ENCODE results near the gene PNPLA8. TPM values are rescaled to one million over a fixed set of nuclear protein-coding genes. Genes with fewer than 3 reads are reported as not detected.
"Not testable (repeated sequence)": the region's sequence is repeated elsewhere in the genome, so short reads cannot be mapped to it uniquely, and the experiment has no call there.

PNPLA8 gene
- total RNA-seq, 1 experiment from 2014 or later, result 27.1 TPM

GRCh38 chr7:108480311-108480710, 45.6 kb downstream of the PNPLA8 start:
- Histone ChIP-seq H3K4me1 (replicated peaks) (no peaks in the 10 kb centered on the region), H3K9me3 (replicated peaks) (no peaks in the 10 kb centered on the region), H3K4me3 (no peak overlapping the region), H3K36me3 (peaks cover 7% of the 10 kb centered on the region; the same call in 1 of the 2 replicates), H3K27ac (no peak overlapping the region), H3K27me3 (replicated peaks) (no peaks in the 10 kb centered on the region)
- DNase-seq (ENCODE audit: low read depth in 1 of 2, low spot score in 2 of 2), result no peak

- Histone ChIP-seq H3K4me1 (replicated peaks) (no peaks in the 10 kb centered on the region), H3K27me3 (replicated peaks) (no peaks in the 10 kb centered on the region), H3K4me3 (no peak overlapping the region), H3K36me3 (peaks cover 7% of the 10 kb centered on the region; the same call in 1 of the 2 replicates), H3K27ac (no peak overlapping the region), H3K9me3 (replicated peaks) (no peaks in the 10 kb centered on the region)
- DNase-seq (ENCODE audit: low read depth in 1 of 2, low spot score in 2 of 2), result no peak
Measured at GRCh38 chr7:108479751-108480150, 46.2 kb downstream of the PNPLA8 start.

- Histone ChIP-seq H3K27ac (no peak overlapping the region), H3K36me3 (peaks cover 7% of the 10 kb centered on the region; the same call in 1 of the 2 replicates), H3K4me3 (no peak overlapping the region), H3K9me3 (replicated peaks) (no peaks in the 10 kb centered on the region), H3K4me1 (replicated peaks) (no peaks in the 10 kb centered on the region), H3K27me3 (replicated peaks) (no peaks in the 10 kb centered on the region)
- no peak for DNase-seq (ENCODE audit: low read depth in 1 of 2, low spot score in 2 of 2)
Measured at GRCh38 chr7:108479118-108479517, 46.8 kb downstream of the PNPLA8 start.

- H3K36me3 ChIP-seq, result no peaks in the 10 kb centered on the region
- no peak overlapping the region for H3K27ac ChIP-seq
- peaks cover 22% of the 10 kb centered on the region for H3K27me3 ChIP-seq (replicated peaks)
- DNase-seq (ENCODE audit: low read depth in 1 of 2, low spot score in 2 of 2), result no peak
- no peaks in the 10 kb centered on the region for H3K9me3 ChIP-seq (replicated peaks)
- no peak overlapping the region for H3K4me3 ChIP-seq
- H3K4me1 ChIP-seq (replicated peaks), result no peaks in the 10 kb centered on the region
Measured at GRCh38 chr7:108468246-108468645, 57.7 kb downstream of the PNPLA8 start.

DNA sequence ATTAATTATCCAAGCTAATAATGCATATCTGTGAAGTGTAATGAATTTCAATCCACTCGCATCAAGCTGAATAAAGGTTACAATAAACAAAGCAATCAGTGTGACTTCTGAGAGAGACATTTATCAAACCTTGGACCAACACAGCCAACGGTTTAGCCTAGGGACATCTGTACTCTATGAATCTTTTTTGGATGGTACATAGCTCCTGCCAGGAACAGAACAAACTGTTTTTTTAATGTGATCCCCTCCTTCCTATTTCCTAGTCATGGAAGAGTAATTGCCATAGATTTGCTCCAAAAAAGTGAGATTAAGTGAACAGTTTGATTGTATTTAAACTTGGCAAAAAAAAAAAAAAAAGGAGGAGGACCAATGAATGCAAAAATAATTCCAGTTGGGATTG, 58.5 kb downstream of the PNPLA8 start:
- H3K36me3 ChIP-seq, result no peaks in the 10 kb centered on the region
- no peaks in the 10 kb centered on the region for H3K9me3 ChIP-seq (replicated peaks)
- peaks cover 25% of the 10 kb centered on the region for H3K27me3 ChIP-seq (replicated peaks)
- H3K4me3 ChIP-seq, result no peak overlapping the region
- DNase-seq (ENCODE audit: low read depth in 1 of 2, low spot score in 2 of 2), result no peak
- H3K27ac ChIP-seq, result no peak overlapping the region
- no peaks in the 10 kb centered on the region for H3K4me1 ChIP-seq (replicated peaks)

- H3K27ac ChIP-seq; H3K4me3 ChIP-seq; H3K4me1 ChIP-seq (replicated peaks); H3K9me3 ChIP-seq (replicated peaks); H3K36me3 ChIP-seq; DNase-seq (ENCODE audit: low read depth in 1 of 2, low spot score in 2 of 2): not testable (repeated sequence)
- H3K27me3 ChIP-seq (replicated peaks), result peaks cover 25% of the 10 kb centered on the region
Measured at GRCh38 chr7:108466322-108466721, 59.6 kb downstream of the PNPLA8 start.

DNA sequence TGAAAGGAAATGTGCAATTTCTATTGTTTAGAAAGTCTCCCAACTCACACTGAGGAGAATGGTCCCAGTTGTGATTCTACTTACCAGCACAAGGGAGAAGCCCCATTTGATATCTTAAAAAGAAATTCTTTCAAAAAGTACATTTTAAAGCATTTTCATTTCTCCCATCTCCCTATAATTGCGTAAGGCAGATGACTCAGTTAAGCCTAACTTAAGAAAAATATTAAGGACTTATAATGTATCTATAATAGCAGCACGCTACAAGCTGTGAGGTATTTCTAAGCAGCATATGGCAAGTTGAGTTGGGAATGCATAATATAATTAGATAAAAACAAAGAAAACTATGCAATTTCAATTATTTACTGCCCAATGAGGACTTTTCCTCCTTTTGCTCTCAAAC, 61.2 kb downstream of the PNPLA8 start:
- no peak for DNase-seq (ENCODE audit: low read depth in 1 of 2, low spot score in 2 of 2)
- Histone ChIP-seq H3K9me3 (replicated peaks) (no peaks in the 10 kb centered on the region), H3K27me3 (replicated peaks) (peaks cover 26% of the 10 kb centered on the region), H3K4me1 (replicated peaks) (no peaks in the 10 kb centered on the region), H3K27ac (no peak overlapping the region), H3K4me3 (no peak overlapping the region), H3K36me3 (no peaks in the 10 kb centered on the region)

- Histone ChIP-seq H3K9me3 (replicated peaks) (no peaks in the 10 kb centered on the region), H3K27me3 (replicated peaks) (peaks cover 32% of the 10 kb centered on the region), H3K27ac (no peak overlapping the region), H3K4me1 (replicated peaks) (no peaks in the 10 kb centered on the region), H3K36me3 (no peaks in the 10 kb centered on the region), H3K4me3 (no peak overlapping the region)
- no peak for DNase-seq (ENCODE audit: low read depth in 1 of 2, low spot score in 2 of 2)
Measured at GRCh38 chr7:108463613-108464012, 62.3 kb downstream of the PNPLA8 start.

- Histone ChIP-seq H3K36me3 (no peaks in the 10 kb centered on the region), H3K9me3 (replicated peaks) (no peaks in the 10 kb centered on the region), H3K27ac (no peak overlapping the region), H3K4me3 (no peak overlapping the region), H3K27me3 (replicated peaks) (peaks cover 47% of the 10 kb centered on the region), H3K4me1 (replicated peaks) (no peaks in the 10 kb centered on the region)
- no peak for DNase-seq (ENCODE audit: low read depth in 1 of 2, low spot score in 2 of 2)
Measured at GRCh38 chr7:108461840-108462239, 64.1 kb downstream of the PNPLA8 start.

- DNase-seq (ENCODE audit: low read depth in 1 of 2, low spot score in 2 of 2), result no peak
- Histone ChIP-seq H3K9me3 (replicated peaks) (no peaks in the 10 kb centered on the region), H3K27ac (no peak overlapping the region), H3K4me1 (replicated peaks) (peaks cover 2% of the 10 kb centered on the region), H3K36me3 (no peaks in the 10 kb centered on the region), H3K4me3 (no peak overlapping the region), H3K27me3 (replicated peaks) (peaks cover 49% of the 10 kb centered on the region)
Measured at GRCh38 chr7:108460964-108461363, 65.0 kb downstream of the PNPLA8 start.

- DNase-seq (ENCODE audit: low read depth in 1 of 2, low spot score in 2 of 2), result peak in 1 of 2 experiments; percentile 4
- H3K4me3 ChIP-seq, result no peak overlapping the region
- no peak overlapping the region for H3K27ac ChIP-seq
- H3K9me3 ChIP-seq (replicated peaks), result no peaks in the 10 kb centered on the region
- peaks cover 12% of the 10 kb centered on the region for H3K4me1 ChIP-seq (replicated peaks)
- no peaks in the 10 kb centered on the region for H3K36me3 ChIP-seq
- H3K27me3 ChIP-seq (replicated peaks), result peaks cover 57% of the 10 kb centered on the region
Measured at GRCh38 chr7:108459922-108460551, 65.9 kb downstream of the PNPLA8 start.

- Histone ChIP-seq H3K4me1 (replicated peaks) (peaks cover 17% of the 10 kb centered on the region), H3K9me3 (replicated peaks) (no peaks in the 10 kb centered on the region), H3K36me3 (no peaks in the 10 kb centered on the region), H3K4me3 (no peak overlapping the region), H3K27me3 (replicated peaks) (peaks cover 59% of the 10 kb centered on the region), H3K27ac (no peak overlapping the region)
- no peak for DNase-seq (ENCODE audit: low read depth in 1 of 2, low spot score in 2 of 2)
Measured at GRCh38 chr7:108457871-108458270, 68.1 kb downstream of the PNPLA8 start.

DNA sequence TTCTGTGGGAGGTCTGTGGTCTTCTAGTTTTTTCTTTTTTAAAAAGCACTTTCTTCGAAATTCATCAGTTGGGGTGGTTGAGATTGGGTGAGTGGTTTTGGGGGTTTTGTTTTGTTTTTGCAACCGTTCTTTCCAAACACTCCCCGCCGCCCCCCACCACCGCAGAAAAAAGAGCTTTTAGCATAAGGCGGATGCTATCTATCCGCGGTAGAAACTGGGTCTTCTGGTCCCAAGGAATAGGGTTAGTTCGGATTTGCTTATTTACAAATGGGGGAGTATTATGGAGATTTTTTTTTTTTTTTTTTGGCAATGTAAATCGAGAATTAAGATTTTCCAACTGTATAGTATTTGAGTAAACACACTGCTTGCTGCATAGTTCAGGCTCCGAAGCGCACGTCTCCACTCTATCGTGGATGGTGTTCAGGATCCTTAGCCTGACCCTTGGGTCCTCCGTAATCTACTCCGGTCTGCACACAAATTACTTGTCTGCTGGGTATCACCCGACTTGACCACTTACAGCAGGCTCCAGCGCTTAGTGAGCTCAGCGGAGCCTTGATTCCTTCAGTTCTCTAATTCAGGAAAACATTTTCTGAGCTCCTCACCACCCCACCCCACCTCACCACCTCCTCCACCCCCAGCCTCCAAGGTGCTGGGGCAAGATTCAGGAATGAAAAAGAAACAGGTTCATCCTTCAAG, 68.9 kb downstream of the PNPLA8 start:
- no peak overlapping the region for H3K27ac ChIP-seq
- no peak for DNase-seq (ENCODE audit: low read depth in 1 of 2, low spot score in 2 of 2)
- H3K36me3 ChIP-seq, result no peaks in the 10 kb centered on the region
- peaks cover 17% of the 10 kb centered on the region for H3K4me1 ChIP-seq (replicated peaks)
- H3K9me3 ChIP-seq (replicated peaks), result no peaks in the 10 kb centered on the region
- H3K27me3 ChIP-seq (replicated peaks), result peaks cover 65% of the 10 kb centered on the region
- H3K4me3 ChIP-seq, result no peak overlapping the region

DNA sequence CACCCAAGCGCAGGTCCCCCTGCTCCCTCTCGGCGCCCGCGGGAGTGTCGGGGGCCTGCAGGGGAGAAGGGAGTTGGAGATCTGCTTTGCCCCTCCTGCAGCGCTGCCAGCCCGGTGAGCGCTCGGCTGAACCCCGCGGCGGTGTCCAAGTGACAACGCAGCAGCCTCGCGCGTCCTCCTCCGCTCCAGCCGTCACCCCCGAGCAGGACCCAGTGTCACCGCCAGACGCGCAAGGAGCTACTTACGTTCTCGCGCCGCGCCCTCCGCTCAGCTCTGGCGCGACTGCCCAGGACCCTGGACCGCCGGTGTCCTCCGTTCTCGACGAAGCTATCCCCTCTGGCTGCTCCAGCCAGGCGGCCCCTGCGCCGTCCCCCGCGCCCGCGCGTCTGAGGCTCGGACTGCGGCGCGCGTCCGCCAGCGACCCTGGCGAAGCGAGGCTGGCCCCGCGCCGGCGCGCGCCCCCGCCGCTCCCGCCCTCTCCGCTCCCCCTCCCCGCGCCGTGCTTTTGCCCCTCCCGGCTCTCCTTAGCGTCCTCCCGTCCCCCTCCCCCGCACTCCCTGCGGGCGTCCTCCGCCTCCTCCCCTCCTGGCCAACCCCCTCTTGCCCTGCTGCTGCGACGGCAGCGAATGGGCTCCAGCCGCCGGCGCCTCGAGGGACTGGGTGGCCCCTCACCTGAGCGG, 69.8 kb downstream of the PNPLA8 start, which contains the start of gene NRCAM:
Gene NRCAM (minus strand): TSS at position 439 of the 680 bp plus-strand sequence. CDS start 216,372 bp downstream, outside the sequence.
- Histone ChIP-seq H3K27ac (no peak within 1 kb of the TSS), H3K36me3 (no peaks in the 10 kb centered on the region), H3K9me3 (replicated peaks) (no peaks in the 10 kb centered on the region), H3K4me1 (replicated peaks) (peaks cover 17% of the 10 kb centered on the region), H3K4me3 (peak within 1 kb of the TSS; percentile 26), H3K27me3 (replicated peaks) (peaks cover 71% of the 10 kb centered on the region)
- peak in 1 of 2 experiments; percentile 35 for DNase-seq (ENCODE audit: low read depth in 1 of 2, low spot score in 2 of 2)
